PFSK-1 (cell line): ENCODE data around the gene ATAD2B.

Source experiments
- FOXP2 ChIP-seq: optimal IDR thresholded peaks from 2 replicates; pipeline ENCODE3; 2011; ENCODE audit warnings: borderline replicate concordance, control low read depth, inconsistent platforms; ENCODE audit not compliant: insufficient read depth; ENCODE audit errors: extremely low read length, extremely low read depth
- REST ChIP-seq, 2 experiments: IDR thresholded peaks; 2 replicates each; pipeline versions ENCODE4 v1.6.1 to v1.8.0; 2011 to 2012; ENCODE audit warnings: low read depth in 2 of 2, low read length in 2 of 2, control low read depth in 1 of 2, inconsistent platforms in 1 of 2, mild to moderate bottlenecking in 1 of 2, moderate library complexity in 1 of 2; ENCODE audit not compliant: insufficient read depth in 1 of 2
- SIN3A ChIP-seq: IDR thresholded peaks from 2 replicates; pipeline ENCODE4 v1.6.1; 2012; ENCODE audit warnings: mild to moderate bottlenecking, low read length, moderate library complexity, borderline replicate concordance; ENCODE audit not compliant: insufficient read depth
- TAF1 ChIP-seq: IDR thresholded peaks from 2 replicates; pipeline ENCODE4 v1.6.1; 2012; ENCODE audit warnings: low read length, control low read depth, borderline replicate concordance; ENCODE audit not compliant: insufficient read depth

GRCh38 chr2:23916727-23917405, 10.1 kb downstream of the ATAD2B start:
- TF ChIP-seq SIN3A = no peak
- TF ChIP-seq REST (IDR thresholded peaks at IDR 0.05; ENCODE audit: insufficient read depth in 1 of 2, low read depth in 2 of 2, low read length in 2 of 2) = no peak
- TF ChIP-seq TAF1 = no peak
- no peak for TF ChIP-seq FOXP2
